Colonic mucosa (tissue), 4 donors: Measurements from ENCODE around the gene ARTN. TPM values are rescaled to one million over a fixed set of nuclear protein-coding genes. Genes with fewer than 3 reads are reported as not detected.

Experiments
- DNase-seq: peaks from one replicate; pipeline ENCODE4 v3.0.0-alpha.2; 2020
- H3K27ac ChIP-seq: fragments of 200-600 bp; one replicate; pipeline ENCODE4 v1.8.0; 2021
- H3K27me3 ChIP-seq: fragments of 200-600 bp; one replicate; pipeline ENCODE4 v1.8.0; 2021
- H3K36me3 ChIP-seq: fragments of 200-600 bp; one replicate; pipeline ENCODE4 v1.8.0; 2021
- H3K4me1 ChIP-seq: fragments of 200-600 bp; one replicate; pipeline ENCODE4 v1.8.0; 2021; ENCODE audit warnings: mild to moderate bottlenecking
- H3K4me3 ChIP-seq: fragments of 200-600 bp; one replicate; pipeline ENCODE4 v1.8.0; 2021
- H3K9ac ChIP-seq, 2 donors: one replicate each; pipeline ENCODE4 v1.7.0; 2013; ENCODE audit warnings: control low read depth in 2 of 2, low read depth in 2 of 2, low read length in 2 of 2
- H3K9me3 ChIP-seq: fragments of 200-600 bp; one replicate; pipeline ENCODE4 v1.8.0; 2021
- CTCF ChIP-seq: fragments of 200-600 bp; IDR thresholded peaks from one replicate; pipeline ENCODE4 v1.8.0; 2022; ENCODE audit warnings: antibody characterized with exemption, mild to moderate bottlenecking
- intact Hi-C: fragments of 100-400 bp; cut with DNase I; formaldehyde crosslinking; loops from one replicate; pipeline ENCODE4 v1.14.1; 2022
- total RNA-seq, 2 donors: library from RNA; stranded (reverse); fragmentation: NEBNext Ultra II Directional in 1 of 2; extraction: Animal tissue kit (Norgen Biotek cat#: 25700) in 1 of 2; gene quantifications; one replicate each; pipeline ENCODE4 v1.2.1, GENCODE V29; 2021
- donor health status: healthy.
- donor health status: DM: no; HTN: no; CAD: no.
- donor health status: DM: no; HTN: no; CAD: no.

The ARTN gene
- total RNA-seq, 2 donors from 2014 or later: 5.1 to 8.3 TPM

GRCh38 chr1:43934101-43934985, 742 bp downstream of the ARTN start:
- Histone ChIP-seq H3K4me1 (peaks cover 18% of the 10 kb centered on the region), H3K9ac (peak overlapping the region; percentile 28 to 64), H3K36me3 (no peaks in the 10 kb centered on the region), H3K27ac (peak overlapping the region; percentile 60), H3K27me3 (peaks cover 5% of the 10 kb centered on the region), H3K9me3 (no peaks in the 10 kb centered on the region), H3K4me3 (peak overlapping the region; percentile 34)
- intact Hi-C loops: loop anchor here (10.0 kb wide), 2 partner anchors 110 to 400 kb away; partner anchors contain the start of gene PTPRF
- DNase-seq: peak; percentile 85
- TF ChIP-seq CTCF: peak; percentile 79

GRCh38 chr1:43934986-43935324, 1.4 kb downstream of the ARTN start:
- Histone ChIP-seq H3K27ac (peak overlapping the region; percentile 60), H3K4me1 (peaks cover 18% of the 10 kb centered on the region), H3K36me3 (no peaks in the 10 kb centered on the region), H3K27me3 (peaks cover 5% of the 10 kb centered on the region), H3K9me3 (no peaks in the 10 kb centered on the region), H3K4me3 (no peak overlapping the region), H3K9ac (peak overlapping the region in 1 of 2 donors; percentile 13)
- no peak for DNase-seq
- no peak for TF ChIP-seq CTCF
- intact Hi-C loops: loop anchor here (1.0 to 10.0 kb wide), 4 partner anchors 110 to 400 kb away; partner anchors contain the start of gene PTPRF

- Histone ChIP-seq H3K9ac (peak overlapping the region; percentile 13 to 69), H3K9me3 (no peaks in the 10 kb centered on the region), H3K27me3 (peaks cover 5% of the 10 kb centered on the region), H3K27ac (peak overlapping the region; percentile 60), H3K4me3 (peak overlapping the region; percentile 62), H3K36me3 (no peaks in the 10 kb centered on the region), H3K4me1 (peaks cover 18% of the 10 kb centered on the region)
- intact Hi-C loops: loop anchor here (1.0 to 10.0 kb wide), 4 partner anchors 109 to 401 kb away; partner anchors contain the start of gene PTPRF
- TF ChIP-seq CTCF: no peak
- DNase-seq: peak; percentile 88
Measured at GRCh38 chr1:43935711-43936427, 2.3 kb downstream of the ARTN start.

- Histone ChIP-seq H3K9ac (peak overlapping the region in 1 of 2 donors; percentile 69), H3K9me3 (no peaks in the 10 kb centered on the region), H3K27me3 (peaks cover 5% of the 10 kb centered on the region), H3K4me3 (peak overlapping the region; percentile 62), H3K27ac (peak overlapping the region; percentile 50), H3K4me1 (peaks cover 18% of the 10 kb centered on the region), H3K36me3 (no peaks in the 10 kb centered on the region)
- peak; percentile 40 for DNase-seq
- intact Hi-C loops: loop anchor here (5.0 to 10.0 kb wide), 3 partner anchors 108 to 402 kb away; partner anchors contain the start of gene PTPRF
- no peak for TF ChIP-seq CTCF
Measured at GRCh38 chr1:43936431-43937151, 3.0 kb downstream of the ARTN start.
